ENCODE data around the gene RCSD1.

The RCSD1 gene

GRCh38 chr1:167697667-167698141 is 67.7 kb downstream of the RCSD1 start:
- Histone ChIP-seq H3K36me3 (ENCODE audit: control insufficient read depth in 1 of 2, insufficient read depth in 2 of 2, low read length in 2 of 2) (peaks cover 20% of the 10 kb centered on the region in 2 donors), H3K27ac (ENCODE audit: low read length) (no peak overlapping the region), H3K27me3 (ENCODE audit: low read depth, low read length) (no peaks in the 10 kb centered on the region), H3K9me3 (ENCODE audit: control insufficient read depth in 1 of 2, low read length in 2 of 2) (no peaks in the 10 kb centered on the region), H3K4me3 (ENCODE audit: low read depth in 1 of 2, low read length in 2 of 2) (no peak overlapping the region), H3K4me1 (ENCODE audit: control insufficient read depth in 1 of 2, insufficient read depth in 2 of 2, low read length in 2 of 2) (peaks cover 0 to 3% of the 10 kb centered on the region in 2 donors)

DNA sequence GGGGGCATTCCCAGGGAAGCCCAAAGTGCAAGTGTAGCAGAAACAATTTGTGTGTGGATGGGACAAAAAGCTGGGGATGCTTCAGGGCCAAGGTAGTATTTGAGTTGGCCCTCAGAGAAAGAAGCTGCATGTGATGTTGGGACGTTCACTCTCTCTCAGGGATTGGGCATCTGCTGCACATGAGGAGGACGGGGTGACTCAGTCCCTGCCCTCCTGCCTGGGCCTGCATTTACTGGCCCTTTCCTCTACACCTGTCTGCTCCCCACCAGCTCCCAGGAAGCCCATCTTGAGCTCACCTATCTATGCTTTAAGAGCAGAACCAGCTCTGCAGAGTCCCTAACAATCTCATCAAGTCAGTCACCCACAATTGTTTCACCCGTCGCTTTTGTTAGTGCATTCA is 68.3 kb downstream of the RCSD1 start:
- H3K36me3 ChIP-seq (ENCODE audit: control insufficient read depth in 1 of 2, insufficient read depth in 2 of 2, low read length in 2 of 2), result peaks cover 16% of the 10 kb centered on the region in 2 donors
- H3K27ac ChIP-seq (ENCODE audit: low read length), result no peak overlapping the region

DNA sequence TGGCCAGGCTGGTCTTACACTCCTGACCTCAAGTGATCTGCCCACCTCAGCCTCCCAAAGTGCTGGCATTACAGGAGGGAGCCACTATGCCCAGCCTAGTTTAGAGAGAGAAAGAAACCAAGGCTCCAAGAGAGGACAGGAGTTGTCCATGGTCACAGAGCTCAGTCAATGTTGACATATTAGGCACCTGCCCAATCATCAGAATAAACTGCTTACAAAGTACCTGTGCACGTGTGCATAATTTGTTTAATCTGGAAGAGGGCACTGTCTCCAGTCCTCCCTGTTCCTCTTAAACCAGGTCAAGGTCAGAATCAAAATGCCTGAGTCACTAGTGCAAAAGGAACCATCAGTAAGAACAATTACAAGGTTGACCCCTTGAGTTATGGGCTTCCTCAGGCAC is 71.5 kb downstream of the RCSD1 start:
- no peaks in the 10 kb centered on the region for H3K27me3 ChIP-seq (ENCODE audit: low read depth, low read length)
- H3K36me3 ChIP-seq (ENCODE audit: control insufficient read depth in 1 of 2, insufficient read depth in 2 of 2, low read length in 2 of 2), result peaks cover 5 to 13% of the 10 kb centered on the region in 2 donors

More for the DNA sequence above, 68.3 kb downstream of the RCSD1 start:
- H3K4me3 ChIP-seq (ENCODE audit: low read depth in 1 of 2, low read length in 2 of 2), result no peak overlapping the region
- peaks cover 0 to 3% of the 10 kb centered on the region in 2 donors for H3K4me1 ChIP-seq (ENCODE audit: control insufficient read depth in 1 of 2, insufficient read depth in 2 of 2, low read length in 2 of 2)
- no peaks in the 10 kb centered on the region for H3K27me3 ChIP-seq (ENCODE audit: low read depth, low read length)
- H3K9me3 ChIP-seq (ENCODE audit: control insufficient read depth in 1 of 2, low read length in 2 of 2), result no peaks in the 10 kb centered on the region

GRCh38 chr1:167703557-167703956 is 73.5 kb downstream of the RCSD1 start:
- Histone ChIP-seq H3K36me3 (ENCODE audit: control insufficient read depth in 1 of 2, insufficient read depth in 2 of 2, low read length in 2 of 2) (peaks cover 0 to 4% of the 10 kb centered on the region in 2 donors), H3K27ac (ENCODE audit: low read length) (no peak overlapping the region), H3K9me3 (ENCODE audit: control insufficient read depth in 1 of 2, low read length in 2 of 2) (no peaks in the 10 kb centered on the region), H3K27me3 (ENCODE audit: low read depth, low read length) (no peaks in the 10 kb centered on the region), H3K4me3 (ENCODE audit: low read depth in 1 of 2, low read length in 2 of 2) (no peak overlapping the region), H3K4me1 (ENCODE audit: control insufficient read depth in 1 of 2, insufficient read depth in 2 of 2, low read length in 2 of 2) (no peaks in the 10 kb centered on the region)

More for the DNA sequence above, 71.5 kb downstream of the RCSD1 start:
- H3K4me1 ChIP-seq (ENCODE audit: control insufficient read depth in 1 of 2, insufficient read depth in 2 of 2, low read length in 2 of 2), result peaks cover 0 to 3% of the 10 kb centered on the region in 2 donors
- no peak overlapping the region for H3K27ac ChIP-seq (ENCODE audit: low read length)
- H3K4me3 ChIP-seq (ENCODE audit: low read depth in 1 of 2, low read length in 2 of 2), result no peak overlapping the region
- H3K9me3 ChIP-seq (ENCODE audit: control insufficient read depth in 1 of 2, low read length in 2 of 2), result no peaks in the 10 kb centered on the region

DNA sequence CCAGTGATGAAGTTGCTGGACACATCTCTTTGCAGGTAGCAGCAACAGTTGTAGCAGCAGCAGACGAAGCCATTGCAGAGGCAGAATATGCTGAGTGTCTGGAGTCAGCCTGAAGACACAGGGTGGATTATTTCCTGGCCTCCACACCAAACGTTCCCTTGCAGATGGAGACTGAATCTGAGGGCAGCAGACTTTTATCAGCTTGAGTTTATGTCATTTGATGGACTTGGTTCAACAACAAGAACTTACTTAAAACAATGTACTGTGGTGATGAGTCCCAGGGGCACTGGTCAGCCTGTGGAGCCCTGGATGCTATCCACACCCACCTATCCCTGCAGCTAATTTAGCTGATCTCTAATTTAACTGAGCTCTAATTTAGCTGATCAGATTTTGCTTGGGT is 74.7 kb downstream of the RCSD1 start:
- no peaks in the 10 kb centered on the region for H3K27me3 ChIP-seq (ENCODE audit: low read depth, low read length)
- H3K4me3 ChIP-seq (ENCODE audit: low read depth in 1 of 2, low read length in 2 of 2), result no peak overlapping the region
- no peaks in the 10 kb centered on the region for H3K36me3 ChIP-seq (ENCODE audit: control insufficient read depth in 1 of 2, insufficient read depth in 2 of 2, low read length in 2 of 2)
- H3K27ac ChIP-seq (ENCODE audit: low read length), result no peak overlapping the region
- no peaks in the 10 kb centered on the region for H3K4me1 ChIP-seq (ENCODE audit: control insufficient read depth in 1 of 2, insufficient read depth in 2 of 2, low read length in 2 of 2)
- H3K9me3 ChIP-seq (ENCODE audit: control insufficient read depth in 1 of 2, low read length in 2 of 2), result no peaks in the 10 kb centered on the region

GRCh38 chr1:167705250-167705649 is 75.2 kb downstream of the RCSD1 start:
- Histone ChIP-seq H3K9me3 (ENCODE audit: control insufficient read depth in 1 of 2, low read length in 2 of 2) (no peaks in the 10 kb centered on the region), H3K27ac (ENCODE audit: low read length) (no peak overlapping the region), H3K4me1 (ENCODE audit: control insufficient read depth in 1 of 2, insufficient read depth in 2 of 2, low read length in 2 of 2) (no peaks in the 10 kb centered on the region), H3K4me3 (ENCODE audit: low read depth in 1 of 2, low read length in 2 of 2) (no peak overlapping the region), H3K27me3 (ENCODE audit: low read depth, low read length) (no peaks in the 10 kb centered on the region), H3K36me3 (ENCODE audit: control insufficient read depth in 1 of 2, insufficient read depth in 2 of 2, low read length in 2 of 2) (no peaks in the 10 kb centered on the region)

GRCh38 chr1:167706363-167706762 is 76.3 kb downstream of the RCSD1 start:
- Histone ChIP-seq H3K9me3 (ENCODE audit: control insufficient read depth in 1 of 2, low read length in 2 of 2) (no peaks in the 10 kb centered on the region), H3K27me3 (ENCODE audit: low read depth, low read length) (no peaks in the 10 kb centered on the region), H3K27ac (ENCODE audit: low read length) (no peak overlapping the region), H3K36me3 (ENCODE audit: control insufficient read depth in 1 of 2, insufficient read depth in 2 of 2, low read length in 2 of 2) (no peaks in the 10 kb centered on the region), H3K4me1 (ENCODE audit: control insufficient read depth in 1 of 2, insufficient read depth in 2 of 2, low read length in 2 of 2) (no peaks in the 10 kb centered on the region), H3K4me3 (ENCODE audit: low read depth in 1 of 2, low read length in 2 of 2) (no peak overlapping the region)

DNA sequence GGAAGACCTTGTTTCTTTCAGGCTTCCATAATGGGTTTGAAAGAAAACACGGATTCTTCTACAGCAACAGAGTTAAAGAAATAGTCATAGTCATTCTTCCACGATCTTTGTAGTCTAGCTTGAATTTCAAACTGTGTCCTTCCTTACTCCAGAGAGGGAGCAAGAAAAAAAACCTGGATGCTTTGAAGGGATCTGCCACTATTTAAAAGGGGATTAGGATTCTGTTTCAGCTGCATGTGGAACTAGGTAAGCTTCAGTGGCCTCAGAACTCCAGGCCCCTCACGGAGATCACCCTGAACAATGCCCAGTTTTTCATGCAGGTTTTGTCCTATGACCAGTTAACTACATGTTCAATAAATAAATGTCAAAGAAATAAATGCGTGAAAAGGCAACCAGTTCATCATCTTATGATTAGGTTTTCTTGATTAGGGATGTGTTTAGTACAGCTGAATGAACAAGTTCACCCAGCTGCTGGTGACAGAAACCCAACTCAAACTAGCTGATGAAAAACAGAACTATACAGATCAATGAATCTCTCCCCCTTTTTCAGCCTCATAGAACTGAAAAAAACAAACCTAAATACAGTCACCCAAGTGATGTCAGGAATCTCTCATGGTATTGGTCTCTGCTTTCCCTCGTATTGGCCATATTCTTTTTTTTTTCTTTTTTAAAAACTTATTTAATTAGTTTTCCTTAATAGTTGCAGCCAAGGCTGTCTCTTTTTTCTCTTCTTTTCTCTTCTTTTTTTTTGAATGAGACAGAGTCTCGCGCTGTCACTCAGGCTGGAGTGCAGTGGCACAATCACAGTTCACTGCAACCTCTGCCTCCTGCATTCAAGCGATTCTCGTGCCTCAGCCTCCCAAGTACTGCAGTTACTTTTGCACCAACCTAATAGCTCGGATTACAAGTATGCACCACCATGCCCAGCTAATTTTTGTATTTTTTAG is 77.2 kb downstream of the RCSD1 start:
- H3K4me3 ChIP-seq (ENCODE audit: low read depth in 1 of 2, low read length in 2 of 2), result no peak overlapping the region
- H3K27ac ChIP-seq (ENCODE audit: low read length), result no peak overlapping the region
- H3K27me3 ChIP-seq (ENCODE audit: low read depth, low read length), result no peaks in the 10 kb centered on the region
- no peaks in the 10 kb centered on the region for H3K9me3 ChIP-seq (ENCODE audit: control insufficient read depth in 1 of 2, low read length in 2 of 2)
- no peaks in the 10 kb centered on the region for H3K4me1 ChIP-seq (ENCODE audit: control insufficient read depth in 1 of 2, insufficient read depth in 2 of 2, low read length in 2 of 2)
- no peaks in the 10 kb centered on the region for H3K36me3 ChIP-seq (ENCODE audit: control insufficient read depth in 1 of 2, insufficient read depth in 2 of 2, low read length in 2 of 2)

DNA sequence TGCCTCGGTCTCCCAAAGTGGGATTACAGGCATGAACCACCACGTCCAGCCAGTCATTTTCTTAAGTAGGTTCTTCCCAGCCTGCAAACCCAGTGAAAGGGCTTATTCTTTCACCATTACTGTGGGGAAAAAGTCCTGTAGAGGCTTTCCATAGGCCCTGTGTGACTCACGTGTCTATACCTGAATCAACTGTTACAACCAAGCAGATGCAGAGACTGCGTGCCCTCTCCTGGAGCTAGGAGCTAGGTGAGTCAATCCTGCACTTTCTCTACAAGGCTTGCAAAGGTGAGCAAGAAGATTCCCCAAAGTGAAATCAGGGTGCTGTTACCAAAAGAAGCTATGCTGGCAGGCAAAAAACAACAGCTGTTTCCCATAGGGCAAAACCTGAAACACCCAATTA is 77.9 kb downstream of the RCSD1 start:
- Histone ChIP-seq H3K27ac (ENCODE audit: low read length) (no peak overlapping the region), H3K4me1 (ENCODE audit: control insufficient read depth in 1 of 2, insufficient read depth in 2 of 2, low read length in 2 of 2) (no peaks in the 10 kb centered on the region), H3K4me3 (ENCODE audit: low read depth in 1 of 2, low read length in 2 of 2) (no peak overlapping the region), H3K9me3 (ENCODE audit: control insufficient read depth in 1 of 2, low read length in 2 of 2) (no peaks in the 10 kb centered on the region), H3K27me3 (ENCODE audit: low read depth, low read length) (no peaks in the 10 kb centered on the region), H3K36me3 (ENCODE audit: control insufficient read depth in 1 of 2, insufficient read depth in 2 of 2, low read length in 2 of 2) (no peaks in the 10 kb centered on the region)

DNA sequence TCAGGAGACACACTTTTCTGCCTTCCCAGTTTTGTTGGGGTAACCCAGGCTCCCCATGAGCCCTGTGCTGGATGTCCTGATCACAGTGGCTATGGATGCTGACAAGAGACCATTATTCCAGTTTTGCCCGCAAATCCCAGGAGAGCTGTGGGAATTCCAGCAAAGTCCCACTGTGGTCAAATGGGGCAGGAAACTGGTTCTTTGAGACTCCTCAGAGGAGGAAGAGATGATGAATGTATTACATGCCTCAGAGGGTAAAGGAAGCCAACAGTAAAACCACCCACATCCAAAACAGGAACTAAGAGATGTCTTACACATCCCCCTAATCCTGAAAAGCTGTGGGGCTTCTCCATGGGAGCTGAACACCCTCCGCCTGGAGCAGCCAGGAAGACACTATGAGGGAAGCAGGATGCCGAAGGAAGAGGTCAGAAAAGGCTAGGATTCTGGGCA is 78.9 kb downstream of the RCSD1 start:
- no peak overlapping the region for H3K27ac ChIP-seq (ENCODE audit: low read length)

GRCh38 chr1:167710836-167711235 is 80.8 kb downstream of the RCSD1 start:
- no peaks in the 10 kb centered on the region for H3K36me3 ChIP-seq (ENCODE audit: control insufficient read depth in 1 of 2, insufficient read depth in 2 of 2, low read length in 2 of 2)
- no peaks in the 10 kb centered on the region for H3K9me3 ChIP-seq (ENCODE audit: control insufficient read depth in 1 of 2, low read length in 2 of 2)
- H3K27me3 ChIP-seq (ENCODE audit: low read depth, low read length), result no peaks in the 10 kb centered on the region
- H3K4me1 ChIP-seq (ENCODE audit: control insufficient read depth in 1 of 2, insufficient read depth in 2 of 2, low read length in 2 of 2), result peaks cover 0 to 6% of the 10 kb centered on the region in 2 donors
- no peak overlapping the region for H3K4me3 ChIP-seq (ENCODE audit: low read depth in 1 of 2, low read length in 2 of 2)
- H3K27ac ChIP-seq (ENCODE audit: low read length), result no peak overlapping the region

More for the DNA sequence above, 78.9 kb downstream of the RCSD1 start:
- H3K36me3 ChIP-seq (ENCODE audit: control insufficient read depth in 1 of 2, insufficient read depth in 2 of 2, low read length in 2 of 2), result no peaks in the 10 kb centered on the region
- no peaks in the 10 kb centered on the region for H3K9me3 ChIP-seq (ENCODE audit: control insufficient read depth in 1 of 2, low read length in 2 of 2)
- H3K4me1 ChIP-seq (ENCODE audit: control insufficient read depth in 1 of 2, insufficient read depth in 2 of 2, low read length in 2 of 2), result no peaks in the 10 kb centered on the region
- no peaks in the 10 kb centered on the region for H3K27me3 ChIP-seq (ENCODE audit: low read depth, low read length)
- H3K4me3 ChIP-seq (ENCODE audit: low read depth in 1 of 2, low read length in 2 of 2), result no peak overlapping the region

All from muscle layer of duodenum (tissue), 2 donors.